Large intestine (tissue), 3 donors: ENCODE results near the gene ITGA5. TPM values are rescaled to one million over a fixed set of nuclear protein-coding genes. Genes with fewer than 3 reads are reported as not detected.

Source experiments
- DNase-seq, 2 donors: peaks; one replicate each; pipeline versions ENCODE4 v3.0.0 to v3.0.0-alpha.2; 2013
- H3K27ac ChIP-seq: one replicate; pipeline ENCODE4 v1.5.1; 2013; ENCODE audit warnings: low read length
- H3K27me3 ChIP-seq: 2 replicates; pipeline ENCODE4 v1.6.1; 2013; ENCODE audit warnings: low read length; ENCODE audit not compliant: control insufficient read depth, insufficient read depth
- H3K36me3 ChIP-seq: 2 replicates; pipeline ENCODE4 v1.6.1; 2013; ENCODE audit warnings: low read length; ENCODE audit not compliant: control insufficient read depth, insufficient read depth
- H3K4me1 ChIP-seq: one replicate; pipeline ENCODE4 v1.6.1; 2013; ENCODE audit warnings: low read length; ENCODE audit not compliant: control insufficient read depth, insufficient read depth
- H3K4me3 ChIP-seq: one replicate; pipeline ENCODE4 v1.5.1; 2013; ENCODE audit warnings: low read length
- H3K9me3 ChIP-seq: one replicate; pipeline ENCODE4 v1.6.1; 2013; ENCODE audit warnings: mild to moderate bottlenecking, low read depth, low read length, moderate library complexity; ENCODE audit not compliant: control insufficient read depth
- WGBS: methylation state at CpG from one replicate; pipeline ENCODE4 v1.1.5; 2013; ENCODE audit warnings: low lambda C conversion rate; ENCODE audit not compliant: insufficient coverage; 5-methylcytosine and 5-hydroxymethylcytosine counted together
- polyA plus RNA-seq: library from polyadenylated mRNA; unstranded; fragments of 120-200 nt; gene quantifications from one replicate; pipeline ENCODE4 v1.2.1, GENCODE V29; 2013

ITGA5 gene
- polyA plus RNA-seq, 1 donor: 23.9 TPM

DNA sequence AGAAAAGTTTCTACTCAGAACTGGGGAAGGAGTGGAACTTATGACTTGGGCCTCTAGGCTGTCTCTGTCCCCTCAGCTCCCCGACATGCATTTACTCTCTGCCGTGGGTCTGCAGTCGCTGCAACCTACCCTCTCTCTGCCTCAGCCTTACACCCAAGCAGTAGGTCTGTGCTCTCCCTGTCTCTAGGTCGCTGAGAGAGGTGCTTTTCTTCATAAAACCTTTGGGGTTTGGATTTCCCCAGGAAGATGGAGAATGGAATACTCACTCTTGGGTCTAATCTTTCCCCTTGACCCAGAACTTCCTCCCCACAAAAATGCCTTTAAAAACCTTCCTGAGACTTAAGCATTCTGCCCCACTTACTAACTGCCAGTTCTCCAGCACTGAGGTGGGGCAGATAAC is 67.7 kb downstream of the ITGA5 start:
- Histone ChIP-seq H3K4me3 (no peak overlapping the region), H3K4me1 (peaks cover 5% of the 10 kb centered on the region), H3K36me3 (peaks cover 54% of the 10 kb centered on the region), H3K27me3 (no peaks in the 10 kb centered on the region), H3K27ac (peak overlapping the region; percentile 53), H3K9me3 (no peaks in the 10 kb centered on the region)
- WGBS: no CpG with 5 or more reads among the region's 4 CpGs
- no peak for DNase-seq

DNA sequence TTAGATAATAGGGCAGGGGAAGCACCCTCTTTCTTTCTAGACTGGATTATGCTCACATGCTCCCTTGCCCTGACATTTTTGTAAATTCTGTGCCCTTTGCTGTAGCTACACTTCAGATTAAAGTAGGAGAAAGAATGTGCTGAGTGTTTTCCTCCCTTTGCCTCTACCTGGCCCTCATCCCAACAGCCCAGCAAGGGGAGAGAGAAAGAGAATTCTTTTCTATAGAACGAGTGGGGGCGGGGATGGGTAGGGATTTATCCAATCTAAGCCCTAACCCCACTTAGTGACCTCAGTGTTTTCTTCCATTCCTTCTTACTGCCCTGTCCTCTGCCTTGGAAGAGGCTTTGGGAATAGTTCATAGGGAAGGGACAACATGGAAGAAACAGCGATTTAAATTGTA is 68.3 kb downstream of the ITGA5 start:
- no peak for DNase-seq
- Histone ChIP-seq H3K36me3 (peaks cover 57% of the 10 kb centered on the region), H3K27me3 (no peaks in the 10 kb centered on the region), H3K4me1 (peaks cover 5% of the 10 kb centered on the region), H3K9me3 (no peaks in the 10 kb centered on the region), H3K27ac (no peak overlapping the region), H3K4me3 (no peak overlapping the region)
- WGBS: no CpG with 5 or more reads among the region's 3 CpGs

DNA sequence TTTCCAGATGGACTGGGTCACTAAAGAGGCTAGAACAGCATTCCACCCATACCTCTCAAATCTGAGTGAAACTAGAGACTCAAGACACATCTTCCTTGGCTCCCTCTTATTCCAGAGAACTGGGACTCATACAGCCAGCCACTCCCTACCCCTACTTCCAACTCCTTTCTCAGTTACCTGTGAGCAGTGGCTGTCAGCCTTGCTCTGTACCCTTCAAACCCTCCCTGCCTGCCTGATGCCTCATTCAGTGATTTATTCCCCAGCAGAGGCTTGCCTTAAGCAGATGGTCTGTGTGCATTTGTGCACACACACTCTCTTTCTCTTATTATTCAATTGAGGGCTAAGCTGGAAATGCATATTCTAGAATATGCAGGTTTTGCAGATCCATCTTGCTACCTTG is 69.4 kb downstream of the ITGA5 start:
- DNase-seq: no peak
- Histone ChIP-seq H3K27me3 (no peaks in the 10 kb centered on the region), H3K27ac (no peak overlapping the region), H3K9me3 (no peaks in the 10 kb centered on the region), H3K4me1 (peaks cover 5% of the 10 kb centered on the region), H3K36me3 (peaks cover 66% of the 10 kb centered on the region), H3K4me3 (no peak overlapping the region)

DNA sequence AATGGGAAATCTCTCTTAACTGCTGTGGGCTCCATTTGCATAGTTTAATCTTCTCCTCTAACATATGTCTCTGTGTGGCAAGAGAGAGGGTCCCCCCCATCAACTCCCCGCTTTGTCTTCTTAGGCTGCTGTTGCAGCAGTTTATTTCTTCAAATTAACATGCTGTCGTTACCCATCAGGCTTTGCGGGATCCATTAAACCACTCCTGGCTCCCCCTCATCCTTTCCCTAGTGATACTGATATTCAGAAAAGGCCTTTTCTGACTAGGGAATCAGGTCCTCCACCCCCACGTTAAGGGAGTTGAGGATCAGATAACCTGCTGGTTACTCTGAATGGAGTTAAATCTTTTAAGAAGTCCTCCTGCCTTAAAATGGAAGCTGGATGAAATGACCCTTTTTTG is 70.0 kb downstream of the ITGA5 start:
- Histone ChIP-seq H3K27me3 (no peaks in the 10 kb centered on the region), H3K36me3 (peaks cover 67% of the 10 kb centered on the region), H3K27ac (no peak overlapping the region), H3K9me3 (no peaks in the 10 kb centered on the region), H3K4me1 (peaks cover 5% of the 10 kb centered on the region), H3K4me3 (no peak overlapping the region)
- DNase-seq: no peak
- WGBS: 92% methylated on average over 2 of the region's 4 CpGs

Other genes starting within 250 kb of the ITGA5 start
- 45.9 TPM for gene SMUG1, start 230.3 kb downstream of the ITGA5 start, polyA plus RNA-seq
- 41.4 TPM for gene CBX5, start 139.1 kb downstream of the ITGA5 start, polyA plus RNA-seq
- 2,413 TPM for gene HNRNPA1, start 138.5 kb downstream of the ITGA5 start, polyA plus RNA-seq
- gene NFE2, start 118.3 kb downstream of the ITGA5 start, polyA plus RNA-seq: 2.1 TPM
- 193 TPM for gene COPZ1, start 94.1 kb downstream of the ITGA5 start, polyA plus RNA-seq
- gene GPR84, start 54.8 kb downstream of the ITGA5 start, polyA plus RNA-seq: 0.16 TPM
- gene ZNF385A, start 34.5 kb downstream of the ITGA5 start, polyA plus RNA-seq: 4.7 TPM
- 0.19 TPM for gene GTSF1, start 54.3 kb upstream of the ITGA5 start, polyA plus RNA-seq
- 11.9 TPM for gene NCKAP1L, start 78.5 kb upstream of the ITGA5 start, polyA plus RNA-seq
- 6.3 TPM for gene PDE1B, start 130.3 kb upstream of the ITGA5 start, polyA plus RNA-seq
- 17.2 TPM for gene PPP1R1A, start 169.4 kb upstream of the ITGA5 start, polyA plus RNA-seq
- not detected for gene LACRT, start 215.6 kb upstream of the ITGA5 start, polyA plus RNA-seq
- not detected for gene DCD, start 229.1 kb upstream of the ITGA5 start, polyA plus RNA-seq